Fibroblast of lung (primary cell): ENCODE results near the gene LHFPL6. TPM values are rescaled to one million over a fixed set of nuclear protein-coding genes. Genes with fewer than 3 reads are reported as not detected.

Experiments used
- DNase-seq, 2 donors: peaks; one replicate each; pipeline versions ENCODE4 v3.0.0 to v3.0.0-alpha.2; 2010; ENCODE audit warnings: low read depth in 2 of 2
- H2AFZ ChIP-seq: 2 replicates; pipeline ENCODE4 v1.5.1; 2012; ENCODE audit warnings: low read length, control low read depth, inconsistent platforms
- H3K27ac ChIP-seq: 2 replicates; pipeline ENCODE4 v1.5.1; 2011; ENCODE audit warnings: low read length, control low read depth; ENCODE audit not compliant: insufficient read depth
- H3K27me3 ChIP-seq: 2 replicates; pipeline ENCODE4 v1.5.1; 2011; ENCODE audit warnings: mild to moderate bottlenecking, low read length; ENCODE audit not compliant: control insufficient read depth, insufficient read depth
- H3K36me3 ChIP-seq: 2 replicates; pipeline ENCODE4 v1.5.1; 2011; ENCODE audit warnings: low read length; ENCODE audit not compliant: control insufficient read depth, insufficient read depth
- H3K4me1 ChIP-seq: 2 replicates; pipeline ENCODE4 v1.5.1; 2011; ENCODE audit warnings: low read length; ENCODE audit not compliant: control insufficient read depth, insufficient read depth; ENCODE audit errors: extremely low read depth
- H3K4me2 ChIP-seq: 2 replicates; pipeline ENCODE4 v1.5.1; 2011; ENCODE audit warnings: low read length, control low read depth; ENCODE audit not compliant: insufficient read depth; ENCODE audit errors: extremely low read depth
- H3K4me3 ChIP-seq, 4 experiments: fragments of 200-600 bp in 1 of 4; sonication (generic) in 1 of 4; replicated peaks in 1 of 4; 2 replicates each; pipeline ENCODE4 v1.5.1; 2011 to 2016; ENCODE audit warnings: low read length in 4 of 4, low read depth in 3 of 4, mild to moderate bottlenecking in 3 of 4, control low read depth in 2 of 4, inconsistent platforms in 1 of 4, mixed read lengths in 1 of 4; ENCODE audit not compliant: insufficient read depth in 1 of 4; ENCODE audit errors: control extremely low read depth in 1 of 4
- H3K79me2 ChIP-seq: 2 replicates; pipeline ENCODE4 v1.5.1; 2012; ENCODE audit warnings: mild to moderate bottlenecking, low read length, inconsistent platforms; ENCODE audit not compliant: control insufficient read depth, insufficient read depth
- H3K9ac ChIP-seq: 2 replicates; pipeline ENCODE4 v1.5.1; 2011; ENCODE audit warnings: mild to moderate bottlenecking, low read length, control low read depth; ENCODE audit not compliant: insufficient read depth
- H3K9me3 ChIP-seq: 2 replicates; pipeline ENCODE4 v1.5.1; 2012; ENCODE audit warnings: low read depth, low read length; ENCODE audit not compliant: control insufficient read depth, insufficient read depth
- H4K20me1 ChIP-seq: 2 replicates; pipeline ENCODE4 v1.5.1; 2011; ENCODE audit warnings: low read length; ENCODE audit not compliant: control insufficient read depth, insufficient read depth; ENCODE audit errors: extremely low read depth
- CTCF ChIP-seq, 2 donors: IDR thresholded peaks in 1 of 2; conservative IDR thresholded peaks in 1 of 2; 1 replicate in 1 of 2; 2 replicates in 1 of 2; pipeline ENCODE4 v1.5.1; 2011 to 2012; ENCODE audit warnings: low read length in 2 of 2, control low read depth in 1 of 2, inconsistent platforms in 1 of 2, low read depth in 1 of 2, mild to moderate bottlenecking in 1 of 2
- EZH2 ChIP-seq: IDR thresholded peaks from 2 replicates; pipeline ENCODE4 v1.5.1; 2012; ENCODE audit warnings: low read length, control low read depth, mild to moderate bottlenecking; ENCODE audit errors: missing control alignments
- polyA plus RNA-seq, 2 donors: library from polyadenylated mRNA; depleted of rRNA in 1 of 2; stranded (reverse) in 1 of 2; unstranded in 1 of 2; fragments of >200 nt; gene quantifications; 2 replicates each; pipeline ENCODE4 v1.2.1, GENCODE V29; 2011 to 2012; ENCODE audit warnings: missing spikeins in 1 of 2
- total RNA-seq: library from RNA; depleted of rRNA; stranded (reverse); fragments of >200 nt; gene quantifications from 2 replicates; pipeline ENCODE4 v1.2.1, GENCODE V29; 2014

Gene LHFPL6
- total and polyA plus RNA-seq, 2 donors (not counting 1 experiment from before 2014, with no cell fraction given) = 42.4 to 86.8 TPM

GRCh38 chr13:39315796-39316195, 287.2 kb downstream of the LHFPL6 start:
- Histone ChIP-seq H3K36me3 (no peaks in the 10 kb centered on the region), H2AFZ (no peak overlapping the region), H3K9ac (no peak overlapping the region), H3K9me3 (no peaks in the 10 kb centered on the region), H4K20me1 (no peaks in the 10 kb centered on the region), H3K4me3 (no peak overlapping the region), H3K27ac (no peak overlapping the region), H3K79me2 (no peaks in the 10 kb centered on the region), H3K27me3 (no peaks in the 10 kb centered on the region), H3K4me2 (no peak overlapping the region), H3K4me1 (peaks cover 2% of the 10 kb centered on the region)
- TF ChIP-seq CTCF (conservative IDR thresholded peaks at IDR 0.05 in 1 of 2, IDR thresholded peaks at IDR 0.05 in 1 of 2; ENCODE audit: low read depth in 1 of 2, low read length in 2 of 2) (no peak), EZH2 (no peak)
- no peak for DNase-seq

DNA sequence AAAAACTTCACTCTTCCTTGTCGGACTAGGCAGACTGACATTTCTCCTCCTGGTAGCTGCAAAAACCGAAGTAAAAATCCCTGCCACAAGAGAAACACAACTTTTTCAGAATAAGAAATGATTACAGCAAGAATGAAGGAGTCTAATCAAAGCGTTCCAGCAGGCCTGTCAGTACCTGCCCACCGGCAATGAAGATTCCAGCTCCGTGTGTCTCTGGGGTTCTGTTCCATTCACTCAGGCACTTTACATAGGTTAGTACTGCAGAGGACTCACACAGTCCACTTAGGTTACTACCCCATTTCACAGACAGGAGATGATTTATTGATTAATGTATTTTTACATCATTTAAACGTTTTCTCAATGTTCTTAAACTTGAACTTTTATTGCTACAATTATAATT, 289.3 kb downstream of the LHFPL6 start:
- H3K79me2 ChIP-seq = no peaks in the 10 kb centered on the region
- no peak overlapping the region for H3K9ac ChIP-seq
- TF ChIP-seq CTCF (conservative IDR thresholded peaks at IDR 0.05 in 1 of 2, IDR thresholded peaks at IDR 0.05 in 1 of 2; ENCODE audit: low read depth in 1 of 2, low read length in 2 of 2) (no peak), EZH2 (no peak)
- H3K27me3 ChIP-seq = peaks cover 3% of the 10 kb centered on the region
- H2AFZ ChIP-seq = no peak overlapping the region
- no peak for DNase-seq
- H3K4me1 ChIP-seq = peaks cover 2% of the 10 kb centered on the region
- no peak overlapping the region for H3K4me3 ChIP-seq
- no peaks in the 10 kb centered on the region for H4K20me1 ChIP-seq
- H3K9me3 ChIP-seq = no peaks in the 10 kb centered on the region
- no peak overlapping the region for H3K4me2 ChIP-seq
- H3K27ac ChIP-seq = no peak overlapping the region
- no peaks in the 10 kb centered on the region for H3K36me3 ChIP-seq

DNA sequence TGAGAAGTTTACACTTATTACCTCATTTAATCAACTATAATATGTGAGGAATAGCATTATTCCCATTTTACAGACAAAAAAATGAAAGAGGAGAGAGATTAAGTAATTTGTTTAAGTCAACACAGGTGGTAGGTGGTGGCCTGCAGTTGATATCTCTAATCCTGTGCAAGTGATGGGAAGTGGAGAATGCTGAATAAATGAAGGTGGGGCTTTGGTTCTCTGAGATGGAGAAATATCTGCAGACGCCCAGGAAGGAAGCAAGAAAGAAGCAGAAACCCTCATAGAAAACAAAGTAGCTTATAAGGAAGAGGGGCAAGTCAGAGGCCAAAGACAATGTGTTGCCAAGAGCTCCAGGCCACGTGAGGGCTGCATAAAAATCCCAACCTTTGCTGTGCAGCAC, 290.4 kb downstream of the LHFPL6 start:
- no peak overlapping the region for H3K4me3 ChIP-seq
- H3K27me3 ChIP-seq = peaks cover 3% of the 10 kb centered on the region
- no peak overlapping the region for H3K27ac ChIP-seq
- no peaks in the 10 kb centered on the region for H3K9me3 ChIP-seq
- no peak for TF ChIP-seq CTCF (conservative IDR thresholded peaks at IDR 0.05 in 1 of 2, IDR thresholded peaks at IDR 0.05 in 1 of 2; ENCODE audit: low read depth in 1 of 2, low read length in 2 of 2)
- TF ChIP-seq EZH2 = no peak
- no peak overlapping the region for H3K4me2 ChIP-seq
- H2AFZ ChIP-seq = no peak overlapping the region
- no peaks in the 10 kb centered on the region for H3K79me2 ChIP-seq
- DNase-seq = no peak
- no peaks in the 10 kb centered on the region for H3K36me3 ChIP-seq
- H3K4me1 ChIP-seq = peaks cover 2% of the 10 kb centered on the region
- no peak overlapping the region for H3K9ac ChIP-seq
- no peaks in the 10 kb centered on the region for H4K20me1 ChIP-seq
